ENCODE measurements around the gene ZNF473. TPM values are rescaled to one million over a fixed set of nuclear protein-coding genes. Genes with fewer than 3 reads are reported as not detected.

Gene ZNF473
- total RNA-seq = 10 to 100 TPM in 2 of 4 donors, 1 to 10 TPM in 1, under 1 TPM in 1; 1.00 to 60.2 (median 7.9) TPM

DNA sequence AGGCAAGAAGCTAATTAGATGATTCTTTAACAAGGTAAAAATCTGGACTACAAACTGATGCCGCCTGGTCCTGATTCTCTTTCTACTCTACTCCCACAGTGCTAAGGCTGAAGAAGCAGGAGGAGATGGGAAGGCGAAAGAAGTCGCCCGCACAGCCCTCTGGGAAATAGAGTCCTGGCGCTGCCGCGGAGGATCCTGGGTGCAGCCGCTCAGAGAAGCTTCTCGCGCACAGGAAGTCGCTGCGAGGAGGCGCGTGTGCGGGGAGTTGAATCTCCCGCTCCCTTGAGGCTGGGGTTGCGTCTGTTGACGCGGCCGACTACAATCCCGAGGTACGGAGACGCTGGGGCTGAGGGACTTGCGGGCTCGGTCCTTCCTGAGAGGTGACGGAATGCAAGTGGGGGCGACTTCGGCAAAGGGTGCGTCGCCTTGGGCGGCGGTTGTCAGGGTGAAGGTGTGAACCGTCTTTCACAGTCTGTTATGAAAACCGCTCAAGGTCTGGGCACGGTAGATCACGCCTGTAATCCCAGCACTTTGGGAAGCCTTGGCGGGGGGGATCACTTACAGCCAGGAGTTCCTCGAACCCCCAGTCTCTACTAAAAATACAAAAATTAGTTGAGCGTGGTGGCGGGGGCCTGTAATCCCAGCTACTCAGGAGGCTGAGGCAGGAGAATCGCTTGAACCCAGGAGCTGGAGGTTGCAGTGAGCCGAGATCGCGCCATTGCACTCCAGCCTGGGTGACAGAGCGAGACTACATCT is at the start of gene ZNF473:
Gene ZNF473, plus strand, starts transcription at position 212 of the 756 bp plus-strand sequence. CDS start 5,078 bp downstream, outside the sequence.
- Histone ChIP-seq H3K4me1 (peaks cover 18 to 36% (median 29%) of the 10 kb centered on the region in 4 donors), H3K36me3 (peaks cover 0 to 3% (median 0%) of the 10 kb centered on the region in 4 donors), H3K27me3 (no peaks in the 10 kb centered on the region), H3K27ac (peak within 1 kb of the TSS; percentile 91 to 98 (median 92)), H3K4me3 (peak within 1 kb of the TSS; percentile 75 to 96 (median 82)), H3K9me3 (no peaks in the 10 kb centered on the region)
- intact Hi-C loops (cut with DNase I; ENCODE audit: low total_unique reads) = no loop called here
- in situ Hi-C loops (cut with MboI; ENCODE audit: low pct_ligation_motif_present in 1 of 4, low pct_unique_long_range_greater_than_20kb in 1 of 4, low sequenced_read_pairs in 3 of 4) = no loop called here
- WGBS, 2 donors (ENCODE audit: low coverage in 1 of 2) = 15% methylated on average over 45 of the region's 45 CpGs; no CpG with 5 or more reads in 1 of the 2 donors
- TF ChIP-seq POLR2AphosphoS5 (IDR thresholded peaks at IDR 0.05) (peak; percentile 56 to 84 (median 74)), EP300 (IDR thresholded peaks at IDR 0.05; ENCODE audit: low read depth) (no peak), POLR2A (IDR thresholded peaks at IDR 0.05) (peak; percentile 30)
- TF ChIP-seq, protein P1, sequence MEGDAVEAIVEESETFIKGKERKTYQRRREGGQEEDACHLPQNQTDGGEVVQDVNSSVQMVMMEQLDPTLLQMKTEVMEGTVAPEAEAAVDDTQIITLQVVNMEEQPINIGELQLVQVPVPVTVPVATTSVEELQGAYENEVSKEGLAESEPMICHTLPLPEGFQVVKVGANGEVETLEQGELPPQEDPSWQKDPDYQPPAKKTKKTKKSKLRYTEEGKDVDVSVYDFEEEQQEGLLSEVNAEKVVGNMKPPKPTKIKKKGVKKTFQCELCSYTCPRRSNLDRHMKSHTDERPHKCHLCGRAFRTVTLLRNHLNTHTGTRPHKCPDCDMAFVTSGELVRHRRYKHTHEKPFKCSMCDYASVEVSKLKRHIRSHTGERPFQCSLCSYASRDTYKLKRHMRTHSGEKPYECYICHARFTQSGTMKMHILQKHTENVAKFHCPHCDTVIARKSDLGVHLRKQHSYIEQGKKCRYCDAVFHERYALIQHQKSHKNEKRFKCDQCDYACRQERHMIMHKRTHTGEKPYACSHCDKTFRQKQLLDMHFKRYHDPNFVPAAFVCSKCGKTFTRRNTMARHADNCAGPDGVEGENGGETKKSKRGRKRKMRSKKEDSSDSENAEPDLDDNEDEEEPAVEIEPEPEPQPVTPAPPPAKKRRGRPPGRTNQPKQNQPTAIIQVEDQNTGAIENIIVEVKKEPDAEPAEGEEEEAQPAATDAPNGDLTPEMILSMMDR (IDR thresholded peaks at IDR 0.05) = no peak
- peak; percentile 96 for DNase-seq

DNA sequence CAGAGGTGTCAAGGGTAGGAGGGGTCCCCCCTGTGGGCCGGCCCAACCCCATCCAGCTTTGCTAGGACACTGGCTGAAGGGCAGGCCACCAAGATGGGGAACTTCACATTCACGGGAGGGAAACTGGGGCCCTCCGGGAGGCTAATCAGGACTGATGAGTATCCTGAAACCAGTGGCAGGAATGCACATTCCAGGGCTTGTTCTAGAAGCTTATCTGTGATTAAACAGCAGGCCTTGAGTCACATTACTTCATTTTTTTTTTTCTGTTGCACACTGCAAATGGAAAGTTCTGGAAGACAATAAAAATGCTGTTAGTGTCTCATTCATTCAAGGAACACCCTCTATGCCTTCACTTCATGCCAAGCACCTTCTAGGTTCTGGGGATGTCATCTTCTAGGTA is 49.3 kb upstream of the ZNF473 start:
- Histone ChIP-seq H3K36me3 (peaks cover 0 to 34% (median 2%) of the 10 kb centered on the region in 4 donors), H3K27me3 (no peaks in the 10 kb centered on the region), H3K9me3 (no peaks in the 10 kb centered on the region), H3K4me3 (no peak overlapping the region), H3K4me1 (peaks cover 0 to 8% (median 0%) of the 10 kb centered on the region in 4 donors), H3K27ac (no peak overlapping the region)
- intact Hi-C loops (cut with DNase I; ENCODE audit: low total_unique reads) = no loop called here
- in situ Hi-C loops (cut with MboI; ENCODE audit: low pct_ligation_motif_present in 1 of 4, low pct_unique_long_range_greater_than_20kb in 1 of 4, low sequenced_read_pairs in 3 of 4) = no loop called here
- TF ChIP-seq POLR2A (IDR thresholded peaks at IDR 0.05) (no peak), POLR2AphosphoS5 (IDR thresholded peaks at IDR 0.05) (no peak), EP300 (IDR thresholded peaks at IDR 0.05; ENCODE audit: low read depth) (no peak)
- TF ChIP-seq, protein P1 (IDR thresholded peaks at IDR 0.05) = no peak
- WGBS, 2 donors (ENCODE audit: low coverage in 1 of 2) = 69% methylated on average over 3 of the region's 3 CpGs; no CpG with 5 or more reads in 1 of the 2 donors
- DNase-seq = no peak

DNA sequence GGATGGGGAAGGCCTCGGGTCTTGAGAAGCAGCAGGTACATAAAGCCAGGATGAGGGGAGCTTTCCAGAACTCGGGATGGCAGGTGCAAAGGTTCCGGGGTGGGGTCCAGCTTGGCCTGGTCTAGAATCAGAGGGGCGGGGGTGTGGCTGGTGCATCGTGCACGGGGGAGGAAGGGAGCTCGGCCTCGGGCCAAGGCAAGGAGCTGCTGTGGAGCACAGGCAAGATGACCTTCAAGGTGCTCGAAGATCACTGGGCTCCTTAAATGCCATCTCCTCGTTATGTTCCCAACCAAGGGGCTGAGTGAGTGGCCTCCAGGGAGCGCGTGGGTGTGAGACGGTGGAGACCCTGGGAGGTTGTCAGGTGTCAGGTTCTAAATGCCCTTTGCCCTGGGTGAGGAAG is 48.7 kb upstream of the ZNF473 start:
- Histone ChIP-seq H3K36me3 (peaks cover 0 to 34% (median 2%) of the 10 kb centered on the region in 4 donors), H3K27ac (no peak overlapping the region), H3K27me3 (no peaks in the 10 kb centered on the region), H3K4me3 (no peak overlapping the region), H3K4me1 (peaks cover 0 to 3% (median 0%) of the 10 kb centered on the region in 4 donors), H3K9me3 (no peaks in the 10 kb centered on the region)
- in situ Hi-C loops (cut with MboI; ENCODE audit: low pct_ligation_motif_present in 1 of 4, low pct_unique_long_range_greater_than_20kb in 1 of 4, low sequenced_read_pairs in 3 of 4) = no loop called here
- 80 to 100% methylated on average over 1 to 13 of the region's 13 CpGs for WGBS, 2 donors (ENCODE audit: low coverage in 1 of 2)
- intact Hi-C loops (cut with DNase I; ENCODE audit: low total_unique reads) = no loop called here
- TF ChIP-seq EP300 (IDR thresholded peaks at IDR 0.05; ENCODE audit: low read depth) (no peak), POLR2A (IDR thresholded peaks at IDR 0.05) (no peak), POLR2AphosphoS5 (IDR thresholded peaks at IDR 0.05) (no peak)
- TF ChIP-seq, protein P1 (IDR thresholded peaks at IDR 0.05) = no peak
- DNase-seq = no peak

DNA sequence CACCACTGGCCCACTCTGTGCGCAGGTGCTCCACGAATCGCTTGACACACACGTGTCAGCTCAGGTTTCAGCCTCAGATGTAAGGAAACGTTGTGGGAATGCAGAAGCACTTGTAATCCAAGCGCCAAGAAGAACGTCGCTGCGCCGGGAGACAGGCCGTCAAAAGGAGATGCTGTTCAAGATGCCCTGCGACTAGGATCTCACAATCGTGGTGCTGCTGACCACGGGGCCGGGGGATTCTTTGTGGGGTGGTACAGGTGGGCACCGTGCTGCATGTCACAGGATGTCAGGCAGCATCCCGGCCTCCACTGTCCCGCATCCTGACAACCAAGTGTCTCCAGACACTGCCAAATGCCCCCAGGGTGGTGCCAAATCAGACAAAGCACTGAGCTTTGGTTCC is 47.9 kb upstream of the ZNF473 start:
- 81 to 100% methylated on average over 2 to 18 of the region's 18 CpGs for whole genome bisulfite sequencing, 2 donors (ENCODE audit: low coverage in 1 of 2)
- intact Hi-C loops (cut with DNase I; ENCODE audit: low total_unique reads) = no loop called here
- in situ Hi-C loops (cut with MboI; ENCODE audit: low pct_ligation_motif_present in 1 of 4, low pct_unique_long_range_greater_than_20kb in 1 of 4, low sequenced_read_pairs in 3 of 4) = no loop called here
- H3K27me3 ChIP-seq = no peaks in the 10 kb centered on the region
- H3K36me3 ChIP-seq = peaks cover 0 to 34% (median 2%) of the 10 kb centered on the region in 4 donors
- DNase-seq = no peak
- TF ChIP-seq EP300 (IDR thresholded peaks at IDR 0.05; ENCODE audit: low read depth) (no peak), POLR2AphosphoS5 (IDR thresholded peaks at IDR 0.05) (no peak), POLR2A (IDR thresholded peaks at IDR 0.05) (no peak)
- TF ChIP-seq, protein P1 (IDR thresholded peaks at IDR 0.05) = no peak
- H3K4me1 ChIP-seq = no peaks in the 10 kb centered on the region
- H3K4me3 ChIP-seq = no peak overlapping the region
- H3K27ac ChIP-seq = no peak overlapping the region
- H3K9me3 ChIP-seq = no peaks in the 10 kb centered on the region
